HG03196 (cell line): Measurements from ENCODE around the gene TMPRSS6.

Experiments used
- ATAC-seq: cut with Tn5 transposase; IDR thresholded peaks from one replicate; pipeline ENCODE4 v1.9.1; 2021; ENCODE audit not compliant: unreplicated experiment

Gene TMPRSS6

GRCh38 chr22:37017356-37017755 lies 92.2 kb downstream of the TMPRSS6 start:
- no peak for ATAC-seq

DNA sequence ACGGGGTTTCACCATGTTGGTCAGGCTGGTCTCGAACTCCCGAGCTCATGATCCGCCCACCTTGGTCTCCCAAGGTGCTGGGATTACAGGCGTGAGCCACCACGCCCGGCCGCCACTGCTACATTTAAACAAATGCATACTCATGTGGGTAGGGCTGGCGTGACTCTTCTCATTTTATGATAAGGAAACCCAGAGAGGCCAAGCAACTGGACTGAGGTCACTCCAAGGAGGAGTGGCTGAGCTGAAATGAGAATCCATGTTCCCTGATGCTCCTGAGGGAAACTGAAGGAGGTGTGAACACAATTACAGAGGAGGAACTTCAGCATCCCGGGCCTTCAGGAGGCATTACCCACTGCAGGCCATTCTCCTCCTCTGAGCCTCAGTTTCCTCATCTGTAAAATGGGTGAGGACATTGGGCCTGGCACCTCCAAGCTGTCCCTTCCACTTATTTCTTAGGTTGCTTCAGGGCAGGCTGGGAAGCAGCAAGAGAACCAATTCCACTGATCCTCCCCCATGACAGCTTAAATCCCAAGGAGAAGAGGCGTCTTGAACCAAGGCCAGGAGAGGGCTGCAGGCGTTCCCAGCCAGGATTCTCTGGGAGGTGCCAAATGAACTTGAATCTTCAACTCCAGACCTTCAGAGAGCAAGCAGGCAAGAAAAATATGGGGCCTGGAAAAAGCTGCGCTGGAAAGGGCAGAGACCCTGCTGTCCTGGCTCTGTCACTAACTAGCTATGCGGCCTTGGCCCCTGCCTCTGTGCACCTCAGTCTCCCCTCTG lies 93.2 kb downstream of the TMPRSS6 start:
- no peak for ATAC-seq

- no peak for ATAC-seq
Observed at GRCh38 chr22:37015587-37015878, 94.0 kb downstream of the TMPRSS6 start.
